ENCODE measurements around the gene LNP1.

- no peak for TF ChIP-seq CTCF (IDR thresholded peaks at IDR 0.05; ENCODE audit: extremely low read depth in 1 of 2, insufficient read depth in 1 of 2, low read depth in 1 of 2, low read length in 2 of 2)
- TF ChIP-seq POLR2A (IDR thresholded peaks at IDR 0.05; ENCODE audit: low read depth, low read length) = no peak
- TF ChIP-seq EZH2 (IDR thresholded peaks at IDR 0.05; ENCODE audit: borderline replicate concordance, low read depth, low read length, severe bottlenecking) = no peak
- TF ChIP-seq MAX (IDR thresholded peaks at IDR 0.05; ENCODE audit: insufficient read depth, insufficient read length) = no peak
Observed at GRCh38 chr3:100456745-100457144, 55.4 kb downstream of the LNP1 start.

Measured in endothelial cell of umbilical vein (primary cell).